Hindlimb muscle (tissue), 1 donor: ENCODE data around the gene PTGDS. TPM values are rescaled to one million over a fixed set of nuclear protein-coding genes. Genes with fewer than 3 reads are reported as not detected.
A peak's percentile ranks its signal among the peaks of the same experiment; 100 is the strongest.

Experiments
- DNase-seq: peaks from one replicate; pipeline ENCODE4 v3.0.0-alpha.2; 2013
- polyA plus RNA-seq: library from polyadenylated mRNA; unstranded; fragments of 120-200 nt; gene quantifications from one replicate; pipeline ENCODE4 v1.2.1, GENCODE V29; 2013; ENCODE audit not compliant: insufficient read length

Gene PTGDS
- polyA plus RNA-seq, 1 donor, result 24.2 TPM

- no peak for DNase-seq
These were observed 30.9 kb upstream of the PTGDS start for GRCh38 chr9:136946228-136947027.

GRCh38 chr9:136947028-136947891, 30.0 kb upstream of the PTGDS start:
- DNase-seq, result no peak

GRCh38 chr9:136947955-136948510, 29.3 kb upstream of the PTGDS start:
- DNase-seq, result no peak

GRCh38 chr9:136949239-136949816, 28.0 kb upstream of the PTGDS start:
- no peak for DNase-seq

GRCh38 chr9:136949817-136950655, 27.3 kb upstream of the PTGDS start:
- peak; percentile 78 for DNase-seq

- DNase-seq, result no peak
These were observed 26.5 kb upstream of the PTGDS start for GRCh38 chr9:136950656-136951276.

GRCh38 chr9:136951541-136952320, 25.6 kb upstream of the PTGDS start, which contains the start of gene LCN12:
LCN12 (plus strand) TSS chr9:136952273; CDS start chr9:136952328, 55 bp downstream.
- DNase-seq, result no peak

- DNase-seq, result no peak
These were observed 24.9 kb upstream of the PTGDS start for GRCh38 chr9:136952321-136952850.

GRCh38 chr9:136952876-136953770, 24.2 kb upstream of the PTGDS start:
- DNase-seq, result no peak

GRCh38 chr9:136953771-136954269, 23.5 kb upstream of the PTGDS start:
- DNase-seq, result no peak

- no peak for DNase-seq
These were observed 22.8 kb upstream of the PTGDS start for GRCh38 chr9:136954270-136955083.

- no peak for DNase-seq
These were observed 21.9 kb upstream of the PTGDS start for GRCh38 chr9:136955202-136955942.

- no peak for DNase-seq
These were observed 21.4 kb upstream of the PTGDS start for GRCh38 chr9:136955943-136956335.

- no peak for DNase-seq
These were observed 20.7 kb upstream of the PTGDS start for GRCh38 chr9:136956604-136957003.

- no peak for DNase-seq
These were observed 19.8 kb upstream of the PTGDS start for GRCh38 chr9:136957461-136957860.

- no peak for DNase-seq
These were observed 19.4 kb upstream of the PTGDS start for GRCh38 chr9:136957901-136958300.

- no peak for DNase-seq
These were observed 18.8 kb upstream of the PTGDS start for GRCh38 chr9:136958473-136958872.
